CD1c-positive myeloid dendritic cell (primary cell): ENCODE data around the gene L3MBTL4.

Experiments
- DNase-seq: peaks from one replicate; pipeline ENCODE4 v3.0.0-alpha.2; 2016; ENCODE audit errors: extremely low spot score

Gene L3MBTL4

DNA sequence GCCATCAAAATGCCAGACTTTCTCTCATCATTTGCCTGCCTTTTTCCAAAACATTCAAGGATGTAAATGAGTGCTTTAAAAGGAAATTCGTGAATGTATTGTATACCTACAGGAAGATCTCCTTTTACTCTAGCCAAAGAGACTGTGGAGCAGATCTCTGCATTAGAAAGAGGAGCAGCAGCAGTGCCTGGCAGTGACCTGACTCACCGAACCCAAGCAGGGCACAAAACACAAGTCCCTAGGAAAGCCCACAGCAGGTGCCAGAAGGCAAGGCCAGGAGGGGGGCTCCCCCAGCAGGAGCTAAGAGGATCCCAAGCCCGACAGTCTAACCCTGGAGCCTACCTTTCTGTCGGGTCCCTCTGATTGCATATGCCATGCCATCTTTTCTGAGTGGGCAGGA is 47.9 kb downstream of the L3MBTL4 start:
- DNase-seq = no peak

GRCh38 chr18:6365385-6365784 is 49.3 kb downstream of the L3MBTL4 start:
- no peak for DNase-seq

- no peak for DNase-seq
Observed at GRCh38 chr18:6363216-6363615, 51.5 kb downstream of the L3MBTL4 start.

GRCh38 chr18:6362559-6363129 is 52.1 kb downstream of the L3MBTL4 start:
- no peak for DNase-seq

DNA sequence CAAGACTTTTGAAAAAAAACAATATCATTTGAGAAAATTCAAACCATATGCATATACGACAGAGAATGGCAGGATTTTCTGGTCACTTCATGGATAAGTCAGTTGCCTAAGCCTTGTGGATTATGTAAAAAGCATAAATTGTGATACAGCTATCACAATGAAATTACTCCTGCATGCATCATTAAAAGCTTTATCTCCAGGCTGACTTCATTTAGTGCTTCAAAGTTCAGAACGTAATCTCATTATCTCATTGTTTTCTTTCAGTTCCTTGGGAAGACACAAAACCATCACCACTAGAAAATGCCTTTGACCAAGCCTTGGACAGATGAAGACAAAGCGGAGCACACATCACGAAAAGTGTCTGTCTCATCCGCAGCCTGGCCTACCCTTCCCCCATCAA is 57.0 kb downstream of the L3MBTL4 start:
- no peak for DNase-seq

DNA sequence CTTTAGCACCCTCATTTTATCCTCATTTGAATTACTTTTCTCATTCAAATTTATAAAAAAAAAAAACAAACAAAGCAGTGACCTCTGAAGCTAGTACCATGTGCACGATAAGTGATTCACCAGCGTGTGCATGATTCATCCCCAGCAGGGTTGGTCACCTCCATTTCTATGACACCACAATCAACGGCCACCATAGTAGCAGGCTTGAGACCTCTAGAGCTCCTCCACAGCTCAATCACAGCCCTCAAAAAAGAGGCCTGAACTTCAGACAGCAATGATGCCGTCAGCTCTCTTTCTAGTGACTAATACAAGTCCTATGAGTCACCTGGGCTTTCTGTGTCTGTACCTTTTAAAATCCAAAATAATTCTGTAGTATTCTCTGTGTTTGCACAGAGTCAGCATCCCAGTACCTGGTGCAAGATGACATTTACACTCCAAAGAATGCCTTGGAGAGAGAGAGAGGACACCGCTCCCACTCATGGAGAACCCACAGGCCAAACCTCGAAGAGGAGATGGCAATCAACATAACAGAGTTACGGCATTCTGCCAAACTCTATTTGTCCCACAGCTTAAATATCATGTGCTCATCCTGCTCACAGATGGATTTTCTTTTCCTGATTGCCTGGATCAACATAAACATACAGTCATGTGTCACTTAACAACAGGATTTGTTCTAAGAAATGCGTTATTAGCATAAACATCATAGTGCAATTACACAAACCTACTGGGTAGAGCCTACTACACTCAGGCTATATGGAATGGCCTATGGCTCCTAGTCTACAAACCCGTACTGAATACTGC is 58.7 kb downstream of the L3MBTL4 start:
- no peak for DNase-seq

GRCh38 chr18:6352275-6352674 is 62.4 kb downstream of the L3MBTL4 start:
- no peak for DNase-seq

- DNase-seq = no peak
Observed at GRCh38 chr18:6342990-6343389, 71.7 kb downstream of the L3MBTL4 start.

DNA sequence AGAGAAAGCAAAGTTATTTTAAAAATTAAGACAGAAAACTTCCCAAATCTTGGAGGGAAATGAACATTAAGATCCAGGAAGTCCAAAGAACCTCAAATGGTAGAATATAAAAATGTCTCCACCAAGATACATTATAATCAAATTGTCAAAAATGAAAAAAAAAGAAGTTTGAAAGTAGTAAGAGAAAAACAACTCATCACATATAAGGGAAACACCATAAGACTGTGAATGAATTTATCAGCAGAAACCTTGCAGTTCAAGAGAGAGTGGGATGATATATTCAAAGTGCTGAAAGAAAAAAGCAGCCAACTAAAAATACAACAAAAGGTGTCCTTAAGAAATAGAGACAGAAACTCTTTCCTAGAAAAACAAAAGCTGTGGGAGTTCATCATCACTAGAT is 73.0 kb downstream of the L3MBTL4 start:
- DNase-seq = no peak

- DNase-seq = no peak
Observed at GRCh38 chr18:6341303-6341702, 73.4 kb downstream of the L3MBTL4 start.

DNA sequence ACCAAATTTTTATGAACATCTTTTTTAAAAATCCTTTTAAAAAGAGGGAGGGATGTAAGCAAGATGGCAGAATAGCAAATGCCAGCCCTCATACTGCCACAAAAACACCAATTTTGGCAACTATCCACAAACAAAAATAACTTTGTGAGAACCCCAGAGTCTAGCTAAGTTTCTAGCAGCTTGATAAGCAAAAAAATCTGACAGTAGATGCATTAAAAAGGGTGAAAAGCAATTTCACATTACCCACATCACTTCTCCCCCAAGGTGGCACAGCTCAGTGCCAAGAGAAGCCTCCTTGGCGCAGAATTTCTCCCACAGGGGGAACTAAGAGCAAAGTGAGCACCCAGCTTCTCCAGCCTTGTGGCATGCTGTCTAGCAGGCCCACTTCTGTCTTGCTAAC is 74.6 kb downstream of the L3MBTL4 start:
- no peak for DNase-seq

GRCh38 chr18:6336239-6336638 is 78.5 kb downstream of the L3MBTL4 start:
- no peak for DNase-seq

DNA sequence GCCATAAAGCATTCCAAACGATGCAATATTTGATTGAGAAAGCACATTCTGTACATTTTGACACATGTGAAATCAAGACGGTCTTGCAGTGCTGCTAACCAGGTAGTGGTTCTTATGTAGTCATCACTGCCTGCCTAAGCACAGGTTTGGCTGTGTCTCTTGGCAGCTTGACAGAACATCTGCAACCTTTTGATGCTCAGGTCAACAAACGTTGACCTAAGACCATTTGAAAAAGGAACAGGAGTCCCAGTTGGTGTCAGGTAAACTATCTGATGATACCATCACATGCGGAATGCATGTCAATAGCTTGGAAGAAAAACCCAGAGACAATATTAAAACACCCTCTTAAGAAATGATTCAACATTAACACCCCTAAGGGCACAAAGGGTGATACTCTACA is 80.7 kb downstream of the L3MBTL4 start:
- DNase-seq = no peak

- DNase-seq = no peak
Observed at GRCh38 chr18:6331872-6332271, 82.8 kb downstream of the L3MBTL4 start.

GRCh38 chr18:6330786-6331185 is 83.9 kb downstream of the L3MBTL4 start:
- no peak for DNase-seq

DNA sequence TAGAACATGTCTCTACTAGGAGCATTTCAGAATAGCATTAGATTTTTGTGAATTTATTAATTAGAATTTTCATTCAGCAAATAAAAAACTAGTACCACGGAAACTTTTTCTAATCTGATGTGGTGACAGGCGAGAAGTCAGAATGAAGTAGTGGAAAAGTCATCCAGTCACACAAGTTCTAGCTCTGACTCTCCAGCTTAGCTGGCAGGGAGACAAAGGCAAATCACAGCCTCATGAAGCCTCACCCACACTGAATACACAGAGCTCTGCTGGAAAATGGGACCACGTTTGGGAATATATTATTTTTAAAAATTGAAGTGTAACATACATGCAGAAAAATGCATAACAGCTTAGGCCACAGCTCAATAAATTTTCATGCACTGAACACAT is 86.1 kb downstream of the L3MBTL4 start:
- DNase-seq = no peak

GRCh38 chr18:6327895-6328620 is 86.7 kb downstream of the L3MBTL4 start:
- no peak for DNase-seq

- no peak for DNase-seq
Observed at GRCh38 chr18:6327485-6327884, 87.2 kb downstream of the L3MBTL4 start.

DNA sequence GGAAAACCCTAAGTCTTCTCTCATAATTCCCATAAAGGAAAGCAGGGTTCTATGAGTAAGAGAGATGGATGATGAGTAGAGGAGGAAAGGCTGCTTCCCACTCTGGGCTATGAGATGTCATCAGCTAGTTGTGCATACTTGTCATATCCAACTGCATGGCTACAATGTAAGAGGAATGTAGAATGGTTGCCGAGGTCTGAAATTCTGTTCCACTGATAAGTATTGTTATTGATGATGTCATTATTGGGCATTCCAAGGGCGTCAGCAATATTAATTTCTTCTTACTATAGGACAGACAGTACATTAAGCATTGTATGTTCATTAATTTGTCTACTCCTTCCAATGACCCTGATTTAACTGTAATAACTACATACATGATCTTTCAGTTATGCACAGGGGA is 88.1 kb downstream of the L3MBTL4 start:
- DNase-seq = no peak

- no peak for DNase-seq
Observed at GRCh38 chr18:6323319-6323889, 91.3 kb downstream of the L3MBTL4 start.

GRCh38 chr18:6315517-6316331 is 99.0 kb downstream of the L3MBTL4 start:
- DNase-seq = peak; percentile 21

GRCh38 chr18:6313415-6313814 is 101.3 kb downstream of the L3MBTL4 start:
- DNase-seq = no peak
